ENCODE measurements around the gene HHIP. TPM values are rescaled to one million over a fixed set of nuclear protein-coding genes. Genes with fewer than 3 reads are reported as not detected.

HHIP gene
- total RNA-seq, 4 donors from 2014 or later, result 0.10 to 0.34 TPM; not detected in 2

DNA sequence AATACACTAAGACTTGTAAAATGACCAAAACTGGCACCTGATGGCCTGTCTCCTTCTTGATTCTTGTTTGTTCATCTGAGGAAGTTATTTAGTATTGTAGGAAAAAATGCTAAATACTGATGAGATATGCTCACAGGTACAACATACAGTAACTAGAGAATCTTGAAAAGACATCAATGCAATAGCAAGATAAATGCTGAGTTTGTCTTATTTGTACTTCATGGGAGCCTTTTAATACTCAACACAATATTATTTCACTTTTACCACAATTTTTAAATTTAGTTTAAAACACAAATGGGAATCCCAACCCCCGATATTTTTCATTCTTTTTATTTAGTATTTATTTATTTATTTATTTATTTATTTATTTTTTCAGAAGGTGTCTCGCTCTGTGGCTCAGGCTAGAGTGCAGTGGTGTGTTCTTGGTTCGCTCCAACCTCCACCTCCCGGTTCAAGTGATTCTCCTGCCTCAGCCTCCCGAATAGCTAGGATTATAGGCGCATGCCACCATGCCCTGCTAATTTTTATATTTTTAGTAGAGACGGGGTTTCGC lies 12.1 kb downstream of the HHIP start:
- H3K27ac ChIP-seq, result no peak overlapping the region
- TF ChIP-seq POLR2AphosphoS5 (IDR thresholded peaks at IDR 0.05), result no peak
- TF ChIP-seq, protein P1, sequence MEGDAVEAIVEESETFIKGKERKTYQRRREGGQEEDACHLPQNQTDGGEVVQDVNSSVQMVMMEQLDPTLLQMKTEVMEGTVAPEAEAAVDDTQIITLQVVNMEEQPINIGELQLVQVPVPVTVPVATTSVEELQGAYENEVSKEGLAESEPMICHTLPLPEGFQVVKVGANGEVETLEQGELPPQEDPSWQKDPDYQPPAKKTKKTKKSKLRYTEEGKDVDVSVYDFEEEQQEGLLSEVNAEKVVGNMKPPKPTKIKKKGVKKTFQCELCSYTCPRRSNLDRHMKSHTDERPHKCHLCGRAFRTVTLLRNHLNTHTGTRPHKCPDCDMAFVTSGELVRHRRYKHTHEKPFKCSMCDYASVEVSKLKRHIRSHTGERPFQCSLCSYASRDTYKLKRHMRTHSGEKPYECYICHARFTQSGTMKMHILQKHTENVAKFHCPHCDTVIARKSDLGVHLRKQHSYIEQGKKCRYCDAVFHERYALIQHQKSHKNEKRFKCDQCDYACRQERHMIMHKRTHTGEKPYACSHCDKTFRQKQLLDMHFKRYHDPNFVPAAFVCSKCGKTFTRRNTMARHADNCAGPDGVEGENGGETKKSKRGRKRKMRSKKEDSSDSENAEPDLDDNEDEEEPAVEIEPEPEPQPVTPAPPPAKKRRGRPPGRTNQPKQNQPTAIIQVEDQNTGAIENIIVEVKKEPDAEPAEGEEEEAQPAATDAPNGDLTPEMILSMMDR (IDR thresholded peaks at IDR 0.05), result no peak
- TF ChIP-seq POLR2A (IDR thresholded peaks at IDR 0.05), result no peak
- no peak for TF ChIP-seq EP300 (IDR thresholded peaks at IDR 0.05)
- H3K4me1 ChIP-seq, result no peaks in the 10 kb centered on the region
- DNase-seq (ENCODE audit: low spot score in 2 of 2), result no peak
- H3K9me3 ChIP-seq, result no peaks in the 10 kb centered on the region
- peaks cover 1% of the 10 kb centered on the region for H3K27me3 ChIP-seq
- H3K4me3 ChIP-seq, result no peak overlapping the region
- 96% methylated on average over 8 of the region's 8 CpGs for WGBS
- no peaks in the 10 kb centered on the region for H3K36me3 ChIP-seq

DNA sequence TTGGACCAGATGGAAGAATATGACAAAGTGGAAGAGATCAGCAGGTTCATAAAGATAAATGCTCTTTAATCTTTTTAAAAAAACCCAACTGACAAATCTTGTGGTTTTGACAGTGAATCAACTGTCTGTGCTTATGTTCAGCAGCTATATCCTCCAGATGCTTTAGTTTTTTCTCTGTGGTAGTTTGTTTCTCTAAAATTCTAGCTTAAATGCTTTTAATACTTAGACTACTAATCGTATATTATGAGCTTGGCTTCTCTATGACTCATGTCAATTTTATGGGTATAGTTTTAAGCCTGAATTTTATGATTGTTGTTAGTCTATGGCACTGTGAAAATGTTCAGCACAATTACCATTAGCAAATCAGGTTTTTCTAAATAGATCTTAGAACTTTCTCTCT lies 12.9 kb downstream of the HHIP start:
- Histone ChIP-seq H3K27me3 (no peaks in the 10 kb centered on the region), H3K4me3 (no peak overlapping the region), H3K36me3 (no peaks in the 10 kb centered on the region), H3K27ac (no peak overlapping the region), H3K9me3 (no peaks in the 10 kb centered on the region), H3K4me1 (no peaks in the 10 kb centered on the region)
- DNase-seq (ENCODE audit: low spot score in 2 of 2), result no peak
- 16% methylated on average over 1 of the region's 1 CpG for WGBS
- no peak for TF ChIP-seq POLR2A (IDR thresholded peaks at IDR 0.05)

DNA sequence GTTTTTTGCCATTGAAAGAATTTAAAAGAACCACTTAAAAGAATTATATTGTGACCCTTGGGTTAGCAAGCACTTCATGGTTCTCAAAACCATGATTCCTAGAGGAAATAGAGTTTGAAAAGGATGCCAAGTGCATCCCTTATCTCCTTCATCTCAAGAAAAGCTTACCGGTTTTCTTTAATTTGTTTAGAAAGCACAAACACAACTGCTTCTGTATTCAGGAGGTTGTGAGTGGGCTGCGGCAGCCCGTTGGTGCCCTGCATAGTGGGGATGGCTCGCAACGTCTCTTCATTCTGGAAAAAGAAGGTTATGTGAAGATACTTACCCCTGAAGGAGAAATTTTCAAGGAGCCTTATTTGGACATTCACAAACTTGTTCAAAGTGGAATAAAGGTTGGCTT lies 13.5 kb downstream of the HHIP start:
- H3K27ac ChIP-seq, result no peak overlapping the region
- no peaks in the 10 kb centered on the region for H3K36me3 ChIP-seq
- H3K27me3 ChIP-seq, result no peaks in the 10 kb centered on the region
- H3K4me3 ChIP-seq, result no peak overlapping the region
- no peak for DNase-seq (ENCODE audit: low spot score in 2 of 2)
- H3K4me1 ChIP-seq, result no peaks in the 10 kb centered on the region
- 81% methylated on average over 5 of the region's 5 CpGs for WGBS
- TF ChIP-seq POLR2A (IDR thresholded peaks at IDR 0.05) (no peak), EP300 (IDR thresholded peaks at IDR 0.05) (no peak), POLR2AphosphoS5 (IDR thresholded peaks at IDR 0.05) (no peak)
- TF ChIP-seq, protein P1 (IDR thresholded peaks at IDR 0.05), result no peak
- no peaks in the 10 kb centered on the region for H3K9me3 ChIP-seq

DNA sequence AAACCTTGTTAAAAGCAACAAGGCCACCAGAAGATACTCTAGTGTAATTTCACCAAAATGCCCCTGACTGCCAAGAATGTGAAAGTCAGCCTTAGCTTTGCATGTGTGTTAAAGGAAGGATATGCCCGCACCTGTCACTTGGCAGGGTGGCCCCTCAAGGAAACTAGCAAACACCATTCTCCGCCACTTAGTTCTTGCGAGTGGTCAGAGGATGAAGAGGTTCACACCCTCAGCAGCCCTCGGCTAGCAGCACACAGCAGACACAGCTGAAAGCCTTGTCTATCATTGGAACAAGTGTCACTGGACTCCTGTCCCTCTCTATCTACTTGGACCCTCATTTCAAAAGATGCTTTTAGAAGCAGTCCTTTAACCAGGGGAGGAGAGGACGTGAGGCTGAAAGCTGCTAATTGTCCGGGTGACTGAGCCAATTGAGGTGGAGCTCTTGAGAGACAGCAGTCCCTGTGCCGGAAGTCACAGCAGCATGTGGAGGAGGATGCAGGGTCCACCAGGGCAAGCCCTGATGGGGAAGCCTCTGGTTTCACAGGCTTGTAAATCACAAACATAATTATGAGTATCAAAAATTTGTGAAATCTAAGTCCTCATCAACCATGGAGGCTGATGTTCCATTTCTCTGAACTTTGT lies 18.0 kb downstream of the HHIP start:
- TF ChIP-seq POLR2AphosphoS5 (IDR thresholded peaks at IDR 0.05) (no peak), POLR2A (IDR thresholded peaks at IDR 0.05) (no peak), EP300 (IDR thresholded peaks at IDR 0.05) (no peak)
- TF ChIP-seq, protein P1 (IDR thresholded peaks at IDR 0.05), result no peak

DNA sequence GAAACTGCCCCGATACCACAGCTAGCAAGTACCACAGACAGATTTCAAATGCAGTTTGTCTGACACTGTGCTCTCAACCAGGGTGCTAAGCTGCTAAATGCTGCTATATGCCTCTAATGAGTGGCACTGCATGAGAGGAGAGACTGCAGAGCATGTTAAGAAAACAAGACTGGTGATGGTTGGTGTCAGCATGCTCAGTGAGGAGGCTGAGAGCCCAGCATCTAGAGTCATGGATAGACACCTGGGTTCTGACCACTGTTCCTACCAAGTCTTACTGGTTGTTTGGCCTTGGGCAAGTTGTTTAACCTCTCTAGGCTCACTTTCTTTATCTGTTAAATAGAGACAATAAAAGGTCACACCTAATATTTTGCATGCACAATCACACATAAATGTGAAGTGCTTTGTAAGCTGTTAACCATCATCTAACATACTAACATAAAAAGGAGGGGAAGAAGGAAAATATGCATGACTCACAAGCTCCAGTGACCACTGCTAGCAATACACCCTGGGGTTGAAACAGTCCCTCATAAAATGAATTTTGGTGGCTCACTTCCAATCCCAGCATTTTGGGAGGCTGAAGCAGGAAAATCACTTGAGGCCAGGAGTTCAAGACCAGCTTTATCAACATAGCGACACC lies 20.7 kb downstream of the HHIP start:
- 88% methylated on average over 2 of the region's 2 CpGs for WGBS
- TF ChIP-seq POLR2A (IDR thresholded peaks at IDR 0.05) (no peak), EP300 (IDR thresholded peaks at IDR 0.05) (no peak), POLR2AphosphoS5 (IDR thresholded peaks at IDR 0.05) (no peak)
- TF ChIP-seq, protein P1 (IDR thresholded peaks at IDR 0.05), result no peak
- H3K27me3 ChIP-seq, result no peaks in the 10 kb centered on the region
- H3K9me3 ChIP-seq, result no peaks in the 10 kb centered on the region
- DNase-seq (ENCODE audit: low spot score in 2 of 2), result no peak
- no peaks in the 10 kb centered on the region for H3K36me3 ChIP-seq
- no peak overlapping the region for H3K27ac ChIP-seq
- H3K4me3 ChIP-seq, result no peak overlapping the region
- H3K4me1 ChIP-seq, result no peaks in the 10 kb centered on the region

More for the DNA sequence above, 18.0 kb downstream of the HHIP start:
- H3K36me3 ChIP-seq, result no peaks in the 10 kb centered on the region
- H3K27me3 ChIP-seq, result no peaks in the 10 kb centered on the region
- no peak for DNase-seq (ENCODE audit: low spot score in 2 of 2)
- WGBS, result 66% methylated on average over 7 of the region's 7 CpGs
- H3K4me3 ChIP-seq, result no peak overlapping the region
- H3K4me1 ChIP-seq, result no peaks in the 10 kb centered on the region
- no peaks in the 10 kb centered on the region for H3K9me3 ChIP-seq
- H3K27ac ChIP-seq, result no peak overlapping the region
